T follicular helper cell (primary cell): Measurements from ENCODE around the gene FHOD3.

Source experiments
- DNase-seq: peaks from one replicate; pipeline ENCODE4 v3.0.0-alpha.2; 2020; ENCODE audit warnings: low read depth

The FHOD3 gene

GRCh38 chr18:36630917-36631316 lies 333.4 kb downstream of the FHOD3 start:
- DNase-seq, result no peak

DNA sequence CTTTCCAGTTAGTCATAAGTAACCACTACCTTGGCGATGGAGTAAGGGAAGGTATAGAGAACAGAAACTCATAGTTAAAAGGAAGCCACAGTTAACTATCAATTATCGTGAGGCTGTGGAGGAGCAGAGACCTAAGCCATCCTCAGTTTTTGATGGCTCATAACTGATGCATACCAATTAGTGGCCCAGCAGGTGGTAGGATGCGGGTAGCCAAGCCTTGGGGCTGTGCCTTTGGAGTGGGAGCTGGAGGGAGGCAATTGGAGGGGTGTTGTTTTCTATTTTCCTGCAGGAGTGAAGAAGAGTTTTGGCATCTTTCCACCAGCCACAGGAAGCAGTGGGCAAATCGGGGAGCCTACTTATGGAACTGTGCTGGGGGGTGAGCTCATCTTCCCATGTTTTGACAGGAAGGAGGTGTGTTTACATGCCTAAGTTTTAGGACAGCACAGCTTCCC lies 336.5 kb downstream of the FHOD3 start:
- DNase-seq, result no peak

DNA sequence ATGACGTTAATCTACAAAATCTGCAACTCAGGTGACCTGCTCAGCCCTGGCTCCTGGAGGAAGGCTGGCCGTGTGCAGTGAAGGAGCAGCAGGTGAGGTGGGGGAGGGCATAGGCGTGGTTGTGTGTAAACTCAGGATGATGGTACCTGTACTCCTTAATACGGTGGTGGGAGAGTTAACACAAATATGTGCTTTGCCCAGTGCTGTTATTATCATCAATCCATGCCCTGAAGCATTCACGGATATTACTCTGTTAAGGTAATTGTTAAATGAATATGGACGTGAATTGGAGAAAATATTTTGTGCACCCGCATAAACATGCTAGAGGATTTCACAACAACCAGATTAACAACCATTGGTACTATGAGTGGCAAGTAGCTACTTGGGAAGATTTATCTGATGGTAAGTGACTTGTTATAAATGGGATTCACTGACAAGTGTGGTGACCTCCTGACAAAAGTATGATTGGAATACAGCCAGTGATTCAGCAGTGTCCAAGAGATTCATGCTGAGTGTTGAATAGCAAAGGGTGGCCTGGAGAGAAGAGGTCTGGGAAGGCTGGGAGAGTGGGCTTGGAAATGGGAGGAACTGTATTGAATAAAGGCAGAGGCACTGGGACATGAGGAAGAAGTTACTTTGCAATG lies 337.2 kb downstream of the FHOD3 start:
- DNase-seq, result no peak

DNA sequence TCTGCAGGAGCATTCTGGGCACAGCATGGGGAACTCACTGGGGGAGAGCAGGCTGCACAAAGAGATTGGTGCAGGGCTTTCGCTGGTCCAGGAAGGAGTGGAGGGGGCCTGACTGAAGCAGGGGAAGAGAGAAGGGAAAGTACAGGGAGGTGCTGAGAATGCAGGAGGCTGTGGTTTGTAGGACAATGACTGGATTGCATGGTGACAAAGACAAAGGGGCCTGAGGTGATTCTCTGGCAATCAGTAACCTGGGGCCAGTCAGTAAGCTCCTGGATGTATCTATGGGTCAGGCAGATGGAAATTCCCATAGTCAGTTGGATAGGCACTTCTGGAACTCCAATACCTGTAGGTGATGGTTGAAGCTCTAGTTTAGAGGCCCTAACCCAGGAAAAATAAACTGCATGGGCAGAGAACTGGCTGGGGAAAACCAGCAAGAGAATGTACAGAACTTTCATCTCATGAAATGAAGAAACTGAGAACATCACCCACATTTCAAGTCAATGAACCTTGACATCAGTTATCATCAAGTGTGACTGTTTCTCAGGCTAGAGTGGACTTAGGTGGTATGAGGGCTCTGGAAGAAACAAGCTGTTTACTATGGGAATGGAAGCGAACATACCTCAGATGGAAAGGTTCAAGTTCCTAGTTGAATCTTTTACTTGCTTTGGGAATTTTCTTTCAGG lies 338.0 kb downstream of the FHOD3 start:
- DNase-seq, result no peak

DNA sequence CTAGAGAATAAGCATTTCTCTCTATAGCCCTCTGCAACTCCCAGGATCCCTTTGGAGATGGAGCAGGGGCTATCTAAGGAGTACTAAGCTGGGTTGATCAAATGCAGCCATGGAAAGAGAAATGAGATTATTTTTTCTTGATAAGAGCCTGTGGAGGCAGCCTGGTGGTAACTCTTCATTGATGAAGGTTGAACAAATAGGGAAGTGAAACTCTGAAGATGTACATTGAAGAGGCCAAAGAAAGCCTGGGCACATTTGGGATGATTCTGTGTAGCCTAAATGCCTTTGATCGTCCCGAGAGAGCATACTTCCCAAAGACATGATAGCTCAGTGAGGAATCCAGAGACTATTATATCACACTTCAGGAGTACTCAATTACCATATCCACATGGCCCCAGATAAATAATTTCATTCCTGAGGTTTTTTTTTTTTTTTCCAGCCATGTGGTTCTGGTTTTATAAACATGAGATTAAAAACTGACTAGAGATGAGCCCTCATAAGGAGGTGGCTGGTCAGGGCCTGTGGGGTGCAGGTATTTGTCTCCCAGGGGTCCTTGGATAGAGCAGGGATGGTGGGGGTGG lies 338.8 kb downstream of the FHOD3 start:
- DNase-seq, result no peak

GRCh38 chr18:36638224-36638623 lies 340.7 kb downstream of the FHOD3 start:
- no peak for DNase-seq

- DNase-seq, result no peak
Measured at GRCh38 chr18:36640021-36640952, 342.8 kb downstream of the FHOD3 start.

DNA sequence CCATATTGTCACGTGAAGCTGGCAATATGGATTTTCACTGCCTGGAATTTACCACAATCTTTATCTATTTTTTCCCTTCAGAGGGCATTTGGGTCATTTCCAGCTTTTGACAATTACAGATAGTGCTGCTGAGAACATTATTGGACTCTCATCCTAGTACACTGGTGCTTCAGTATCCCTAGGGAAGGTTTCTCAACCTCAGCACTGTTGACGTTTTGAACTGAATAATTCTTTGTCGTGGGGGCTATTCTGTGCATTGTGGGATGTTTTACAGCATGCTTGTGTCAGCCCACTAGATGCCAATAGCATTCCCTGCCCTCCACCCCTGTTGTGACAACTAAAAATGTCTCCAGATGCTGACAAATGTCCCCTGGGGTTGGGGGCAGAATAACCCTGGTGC lies 345.5 kb downstream of the FHOD3 start:
- DNase-seq, result no peak

GRCh38 chr18:36648803-36649202 lies 351.3 kb downstream of the FHOD3 start:
- DNase-seq, result no peak

GRCh38 chr18:36649205-36649604 lies 351.7 kb downstream of the FHOD3 start:
- DNase-seq, result no peak

DNA sequence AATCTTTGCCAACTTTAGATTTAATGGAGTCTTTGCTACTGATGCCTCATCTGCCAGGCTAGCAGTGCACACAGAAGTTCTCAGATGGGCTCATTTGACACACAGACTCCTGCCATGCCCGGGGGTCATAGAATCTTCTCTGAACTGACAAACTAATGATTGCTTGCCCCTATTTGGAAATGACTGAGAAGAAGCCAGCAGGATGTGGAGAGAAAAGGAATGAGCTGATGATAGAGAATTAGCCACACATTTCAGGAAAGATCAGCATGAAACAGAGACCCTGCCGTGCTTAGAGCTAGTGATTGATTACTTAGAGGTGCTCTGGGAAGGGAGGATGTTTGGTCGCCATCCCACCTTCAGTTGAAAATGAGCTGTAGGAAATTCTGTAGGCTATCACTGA lies 352.8 kb downstream of the FHOD3 start:
- DNase-seq, result no peak

- no peak for DNase-seq
Measured at GRCh38 chr18:36650906-36651305, 353.4 kb downstream of the FHOD3 start.

GRCh38 chr18:36652503-36652902 lies 355.0 kb downstream of the FHOD3 start:
- no peak for DNase-seq

- no peak for DNase-seq
Measured at GRCh38 chr18:36653141-36653869, 355.8 kb downstream of the FHOD3 start.

GRCh38 chr18:36653870-36654269 lies 356.4 kb downstream of the FHOD3 start:
- no peak for DNase-seq

DNA sequence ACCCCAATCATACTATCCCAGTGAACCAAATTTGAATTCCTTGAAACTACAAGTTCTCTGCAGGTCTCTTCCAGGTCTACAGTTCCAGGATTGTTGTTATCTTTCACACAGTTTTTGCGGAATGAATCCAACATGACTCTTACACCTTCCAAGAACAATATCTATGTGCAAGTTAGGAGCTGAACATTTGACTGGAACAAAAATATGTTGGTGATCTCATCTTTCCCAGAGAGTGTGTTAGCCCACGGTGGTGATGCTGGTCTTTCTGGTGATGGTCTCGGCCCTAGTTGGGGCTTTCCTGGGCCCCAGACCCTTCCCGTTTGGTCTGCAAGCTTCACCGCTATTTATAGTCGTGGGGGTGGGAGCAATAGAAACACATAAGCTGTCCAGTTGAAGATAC lies 357.6 kb downstream of the FHOD3 start:
- DNase-seq, result no peak

GRCh38 chr18:36655930-36656329 lies 358.4 kb downstream of the FHOD3 start:
- DNase-seq, result no peak

GRCh38 chr18:36658611-36659010 lies 361.1 kb downstream of the FHOD3 start:
- no peak for DNase-seq

DNA sequence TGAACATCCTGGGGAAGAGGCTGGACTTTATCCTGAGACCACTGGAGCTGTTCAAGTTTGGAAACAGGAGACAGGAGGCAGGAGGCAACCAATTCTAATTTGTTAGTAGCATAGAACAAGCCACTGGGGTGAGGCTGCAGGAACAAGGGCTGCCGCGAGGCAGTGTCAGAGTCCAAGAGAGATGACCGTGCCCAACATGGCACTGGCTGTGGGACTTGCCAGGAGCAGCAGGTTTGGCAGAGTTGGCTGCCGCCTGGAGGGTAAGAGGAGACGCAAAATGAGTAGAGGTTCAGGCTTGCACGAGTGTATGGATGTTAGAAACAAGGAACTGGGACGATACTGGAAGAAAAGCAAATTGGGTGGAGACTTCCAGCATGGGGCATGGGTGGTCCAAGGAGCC lies 362.8 kb downstream of the FHOD3 start:
- DNase-seq, result no peak

GRCh38 chr18:36661999-36662398 lies 364.5 kb downstream of the FHOD3 start:
- no peak for DNase-seq

- DNase-seq, result no peak
Measured at GRCh38 chr18:36663312-36663711, 365.8 kb downstream of the FHOD3 start.

DNA sequence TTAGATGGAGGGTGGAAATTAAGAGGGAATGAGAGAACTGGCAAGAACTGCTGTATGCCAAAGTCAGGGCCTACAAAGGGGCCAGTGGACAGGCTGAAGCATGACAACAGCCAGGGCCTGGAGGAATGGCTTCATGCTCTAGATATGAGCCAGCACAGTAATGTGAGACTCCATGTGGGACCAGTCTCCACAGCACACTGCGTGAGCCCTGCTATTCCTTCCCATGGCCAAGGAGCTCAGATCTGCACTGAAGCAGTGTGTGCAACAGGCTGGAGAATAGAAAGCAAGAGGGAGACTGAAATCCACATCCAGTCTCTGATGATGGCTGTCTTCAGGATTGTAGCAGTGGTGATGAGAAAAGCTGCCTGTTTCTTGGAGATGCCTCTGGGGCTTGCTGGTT lies 368.4 kb downstream of the FHOD3 start:
- no peak for DNase-seq
